Astrocyte (in vitro differentiated cells and primary cell): ENCODE results near the gene TOGARAM2. TPM values are rescaled to one million over a fixed set of nuclear protein-coding genes. Genes with fewer than 3 reads are reported as not detected.

ENCODE experiments used
- DNase-seq: peaks from one replicate; pipeline ENCODE4 v3.0.0-alpha.2; 2010; ENCODE audit warnings: low read depth
- FAIRE-seq: peaks from 2 replicates; lab custom pipeline; 2011; peaks lifted over from hg19 to GRCh38; lab: Jason Lieb, UNC
- H2AFZ ChIP-seq: 2 replicates; pipeline ENCODE4 v1.6.0; 2012; ENCODE audit warnings: low read depth, low read length, inconsistent platforms
- H3K27ac ChIP-seq: 2 replicates; pipeline ENCODE4 v1.5.1; 2011; ENCODE audit warnings: low read depth, low read length, inconsistent platforms
- H3K27me3 ChIP-seq: 2 replicates; pipeline ENCODE4 v1.6.0; 2011; ENCODE audit warnings: low read length, inconsistent platforms; ENCODE audit not compliant: insufficient read depth
- H3K36me3 ChIP-seq: 2 replicates; pipeline ENCODE4 v1.5.1; 2011; ENCODE audit warnings: low read length, inconsistent platforms; ENCODE audit not compliant: insufficient read depth
- H3K4me1 ChIP-seq: 2 replicates; pipeline ENCODE4 v1.5.1; 2011; ENCODE audit warnings: low read length, inconsistent platforms; ENCODE audit not compliant: insufficient read depth
- H3K4me2 ChIP-seq: 2 replicates; pipeline ENCODE4 v1.6.0; 2012; ENCODE audit warnings: low read length, inconsistent platforms
- H3K4me3 ChIP-seq: 2 replicates; pipeline ENCODE4 v1.5.1; 2011; ENCODE audit warnings: low read depth, mild to moderate bottlenecking, low read length, inconsistent platforms; ENCODE audit not compliant: insufficient read depth
- H3K79me2 ChIP-seq: 2 replicates; pipeline ENCODE4 v1.6.0; 2012; ENCODE audit warnings: mild to moderate bottlenecking, low read length, inconsistent platforms; ENCODE audit not compliant: insufficient read depth
- H3K9ac ChIP-seq: 2 replicates; pipeline ENCODE4 v1.6.0; 2012; ENCODE audit warnings: mild to moderate bottlenecking, low read length, inconsistent platforms
- H3K9me3 ChIP-seq: 2 replicates; pipeline ENCODE4 v1.5.1; 2012; ENCODE audit warnings: low read depth, mild to moderate bottlenecking, low read length, inconsistent platforms; ENCODE audit not compliant: insufficient read depth
- H4K20me1 ChIP-seq: 2 replicates; pipeline ENCODE4 v1.6.0; 2012; ENCODE audit warnings: low read length, inconsistent platforms; ENCODE audit not compliant: insufficient read depth
- H3K27ac Mint-ChIP-seq: one replicate; pipeline ENCODE4 v1.8.0; 2021; ENCODE audit warnings: mild to moderate bottlenecking, mixed read lengths; ENCODE audit not compliant: unreplicated experiment
- H3K27me3 Mint-ChIP-seq: one replicate; pipeline ENCODE4 v1.8.0; 2021; ENCODE audit warnings: low read depth, mixed read lengths; ENCODE audit not compliant: unreplicated experiment
- H3K36me3 Mint-ChIP-seq: one replicate; pipeline ENCODE4 v1.8.0; 2021; ENCODE audit warnings: low read depth, mixed read lengths; ENCODE audit not compliant: unreplicated experiment
- H3K4me1 Mint-ChIP-seq: one replicate; pipeline ENCODE4 v1.8.0; 2021; ENCODE audit warnings: low read depth, mixed read lengths; ENCODE audit not compliant: unreplicated experiment
- H3K4me3 Mint-ChIP-seq: one replicate; pipeline ENCODE4 v1.8.0; 2021; ENCODE audit warnings: mild to moderate bottlenecking, moderate library complexity, mixed read lengths; ENCODE audit not compliant: unreplicated experiment
- H3K9me3 Mint-ChIP-seq: one replicate; pipeline ENCODE4 v1.8.0; 2021; ENCODE audit warnings: mild to moderate bottlenecking, mixed read lengths; ENCODE audit not compliant: unreplicated experiment
- CTCF ChIP-seq: IDR thresholded peaks from 2 replicates; pipeline ENCODE4 v1.5.1; 2011; ENCODE audit warnings: low read depth, mild to moderate bottlenecking, inconsistent platforms, low read length, moderate library complexity; ENCODE audit not compliant: insufficient read depth
- EZH2 ChIP-seq: IDR thresholded peaks from 2 replicates; pipeline ENCODE4 v1.6.1; 2012; ENCODE audit warnings: mild to moderate bottlenecking, low read length, inconsistent platforms; ENCODE audit not compliant: insufficient read depth
- total RNA-seq: library from RNA; stranded (reverse); gene quantifications from 2 replicates; pipeline ENCODE4 v1.2.1, GENCODE V29; 2021

Gene TOGARAM2
- total RNA-seq, 1 donor from 2014 or later: 0.73 TPM

GRCh38 chr2:29047083-29047845 lies 66.2 kb downstream of the TOGARAM2 start:
- no peaks in the 10 kb centered on the region for H3K27me3 ChIP-seq
- no peak for FAIRE-seq
- H3K27me3 Mint-ChIP-seq: peaks cover 45% of the 10 kb centered on the region
- H3K36me3 ChIP-seq: no peaks in the 10 kb centered on the region
- H3K4me1 ChIP-seq: no peaks in the 10 kb centered on the region
- no peak overlapping the region for H3K9ac ChIP-seq
- H3K79me2 ChIP-seq: no peaks in the 10 kb centered on the region
- H3K9me3 ChIP-seq: no peaks in the 10 kb centered on the region
- no peaks in the 10 kb centered on the region for H4K20me1 ChIP-seq
- H3K4me1 Mint-ChIP-seq: peaks cover 6% of the 10 kb centered on the region
- H3K4me3 Mint-ChIP-seq: no peak overlapping the region
- H3K27ac Mint-ChIP-seq: no peak overlapping the region
- DNase-seq: no peak
- peaks cover 2% of the 10 kb centered on the region for H3K36me3 Mint-ChIP-seq
- no peak overlapping the region for H2AFZ ChIP-seq
- no peak overlapping the region for H3K4me3 ChIP-seq
- TF ChIP-seq CTCF (no peak), EZH2 (no peak)
- no peak overlapping the region for H3K4me2 ChIP-seq
- no peak overlapping the region for H3K27ac ChIP-seq
- H3K9me3 Mint-ChIP-seq: no peaks in the 10 kb centered on the region

- H3K4me3 Mint-ChIP-seq: no peak overlapping the region
- H3K4me1 ChIP-seq: no peaks in the 10 kb centered on the region
- peaks cover 5% of the 10 kb centered on the region for H3K4me1 Mint-ChIP-seq
- peaks cover 28% of the 10 kb centered on the region for H3K27me3 Mint-ChIP-seq
- no peaks in the 10 kb centered on the region for H3K36me3 ChIP-seq
- no peaks in the 10 kb centered on the region for H3K9me3 Mint-ChIP-seq
- H3K27me3 ChIP-seq: no peaks in the 10 kb centered on the region
- H3K4me2 ChIP-seq: no peak overlapping the region
- H3K27ac ChIP-seq: no peak overlapping the region
- no peak overlapping the region for H2AFZ ChIP-seq
- H4K20me1 ChIP-seq: no peaks in the 10 kb centered on the region
- no peak for TF ChIP-seq EZH2
- TF ChIP-seq CTCF: no peak
- FAIRE-seq (no peak), DNase-seq (no peak)
- H3K4me3 ChIP-seq: no peak overlapping the region
- H3K9ac ChIP-seq: no peak overlapping the region
- H3K9me3 ChIP-seq: no peaks in the 10 kb centered on the region
- no peaks in the 10 kb centered on the region for H3K79me2 ChIP-seq
- H3K36me3 Mint-ChIP-seq: no peaks in the 10 kb centered on the region
- no peak overlapping the region for H3K27ac Mint-ChIP-seq
These were observed 69.5 kb downstream of the TOGARAM2 start for GRCh38 chr2:29050591-29050990.

- Histone ChIP-seq H3K79me2 (no peaks in the 10 kb centered on the region), H2AFZ (no peak overlapping the region), H3K27me3 (no peaks in the 10 kb centered on the region), H3K36me3 (no peaks in the 10 kb centered on the region), H3K4me2 (no peak overlapping the region), H4K20me1 (no peaks in the 10 kb centered on the region), H3K27ac (no peak overlapping the region), H3K9me3 (no peaks in the 10 kb centered on the region), H3K4me1 (no peaks in the 10 kb centered on the region), H3K4me3 (no peak overlapping the region), H3K9ac (no peak overlapping the region)
- no peak for TF ChIP-seq EZH2
- TF ChIP-seq CTCF: no peak
- no peak overlapping the region for H3K4me3 Mint-ChIP-seq
- no peak overlapping the region for H3K27ac Mint-ChIP-seq
- H3K9me3 Mint-ChIP-seq: no peaks in the 10 kb centered on the region
- no peaks in the 10 kb centered on the region for H3K36me3 Mint-ChIP-seq
- DNase-seq: no peak
- no peak for FAIRE-seq
- peaks cover 5% of the 10 kb centered on the region for H3K4me1 Mint-ChIP-seq
- H3K27me3 Mint-ChIP-seq: peaks cover 18% of the 10 kb centered on the region
These were observed 70.6 kb downstream of the TOGARAM2 start for GRCh38 chr2:29051730-29052129.
